DMS 273 (cell line): ENCODE data around the gene FURIN.
A peak's percentile ranks its signal among the peaks of the same experiment; 100 is the strongest.
"Not testable (repeated sequence)": the region's sequence is repeated elsewhere in the genome, so short reads cannot be mapped to it uniquely, and the experiment has no call there.

ENCODE experiments used
- DNase-seq: peaks from one replicate; lab custom pipeline; 2025; ENCODE audit not compliant: unreplicated experiment; lab: John Stamatoyannopoulos, UW

FURIN gene

GRCh38 chr15:90881978-90882721 is 13.8 kb downstream of the FURIN start:
- no peak for DNase-seq

- no peak for DNase-seq
Observed at GRCh38 chr15:90882781-90883525, 14.6 kb downstream of the FURIN start.

GRCh38 chr15:90883526-90883975 is 15.2 kb downstream of the FURIN start:
- DNase-seq, result no peak

GRCh38 chr15:90883976-90884718 is 15.8 kb downstream of the FURIN start, which contains the start of gene FES:
Gene FES, plus strand, starts transcription at chr15:90884504. Its CDS starts 542 bp downstream, at chr15:90885046.
- no peak for DNase-seq

- DNase-seq, result no peak
Observed at GRCh38 chr15:90884719-90885431, 16.5 kb downstream of the FURIN start.

- DNase-seq, result peak; percentile 75
Observed at GRCh38 chr15:90885432-90886290, 17.3 kb downstream of the FURIN start.

- DNase-seq, result no peak
Observed at GRCh38 chr15:90886291-90886614, 17.9 kb downstream of the FURIN start.

GRCh38 chr15:90887037-90887481 is 18.7 kb downstream of the FURIN start:
- no peak for DNase-seq

- DNase-seq, result no peak
Observed at GRCh38 chr15:90889313-90889730, 20.9 kb downstream of the FURIN start.

GRCh38 chr15:90889736-90890456 is 21.5 kb downstream of the FURIN start:
- no peak for DNase-seq

- DNase-seq, result no peak
Observed at GRCh38 chr15:90890839-90891238, 22.5 kb downstream of the FURIN start.

GRCh38 chr15:90891346-90891949 is 23.1 kb downstream of the FURIN start:
- DNase-seq, result no peak

GRCh38 chr15:90892023-90892422 is 23.6 kb downstream of the FURIN start:
- no peak for DNase-seq

GRCh38 chr15:90892498-90893174 is 24.2 kb downstream of the FURIN start:
- no peak for DNase-seq

GRCh38 chr15:90893175-90894090 is 25.0 kb downstream of the FURIN start:
- DNase-seq, result no peak

- peak; percentile 59 for DNase-seq
Observed at GRCh38 chr15:90895571-90896117, 27.3 kb downstream of the FURIN start.

GRCh38 chr15:90897131-90897655 is 28.8 kb downstream of the FURIN start:
- DNase-seq, result not testable (repeated sequence)
